Keratinocyte (primary cell): ENCODE results near the gene PLGRKT.

ENCODE experiments used
- EZH2 ChIP-seq: IDR thresholded peaks from one replicate; pipeline ENCODE4 v1.6.1; 2012; ENCODE audit warnings: inconsistent platforms, mild to moderate bottlenecking, low read length, moderate library complexity
- TF ChIP-seq, protein P1 (sequence below), 3 experiments: IDR thresholded peaks in 1 of 3; conservative IDR thresholded peaks in 1 of 3; optimal IDR thresholded peaks in 1 of 3; 2 replicates in 2 of 3; 3 replicates in 1 of 3; pipeline versions ENCODE3 to v1.5.1; 2011; ENCODE audit warnings: low read length in 3 of 3, mild to moderate bottlenecking in 3 of 3, moderate library complexity in 2 of 3, control low read depth in 1 of 3, inconsistent platforms in 1 of 3; ENCODE audit not compliant: insufficient read depth in 2 of 3; ENCODE audit errors: extremely low read depth in 1 of 3

DNA sequence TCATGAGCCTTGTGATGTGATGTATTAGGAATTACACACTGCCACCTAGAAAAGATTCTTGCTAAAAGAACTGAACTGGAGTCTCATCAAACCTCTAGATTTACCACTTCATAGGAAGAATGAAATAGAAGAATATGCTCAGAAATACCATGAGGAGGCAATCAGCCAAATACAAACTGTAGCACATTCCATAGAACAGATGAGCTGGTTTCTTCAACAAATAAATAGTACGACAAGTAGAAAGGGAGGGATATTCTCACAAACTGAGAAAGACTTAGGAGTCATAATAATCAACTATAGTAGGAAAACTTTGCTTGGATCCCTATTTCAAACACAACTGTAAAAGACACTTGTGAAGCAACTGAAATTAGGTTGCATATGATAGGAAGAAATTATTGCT is 15.4 kb downstream of the PLGRKT start:
- TF ChIP-seq, protein P1, sequence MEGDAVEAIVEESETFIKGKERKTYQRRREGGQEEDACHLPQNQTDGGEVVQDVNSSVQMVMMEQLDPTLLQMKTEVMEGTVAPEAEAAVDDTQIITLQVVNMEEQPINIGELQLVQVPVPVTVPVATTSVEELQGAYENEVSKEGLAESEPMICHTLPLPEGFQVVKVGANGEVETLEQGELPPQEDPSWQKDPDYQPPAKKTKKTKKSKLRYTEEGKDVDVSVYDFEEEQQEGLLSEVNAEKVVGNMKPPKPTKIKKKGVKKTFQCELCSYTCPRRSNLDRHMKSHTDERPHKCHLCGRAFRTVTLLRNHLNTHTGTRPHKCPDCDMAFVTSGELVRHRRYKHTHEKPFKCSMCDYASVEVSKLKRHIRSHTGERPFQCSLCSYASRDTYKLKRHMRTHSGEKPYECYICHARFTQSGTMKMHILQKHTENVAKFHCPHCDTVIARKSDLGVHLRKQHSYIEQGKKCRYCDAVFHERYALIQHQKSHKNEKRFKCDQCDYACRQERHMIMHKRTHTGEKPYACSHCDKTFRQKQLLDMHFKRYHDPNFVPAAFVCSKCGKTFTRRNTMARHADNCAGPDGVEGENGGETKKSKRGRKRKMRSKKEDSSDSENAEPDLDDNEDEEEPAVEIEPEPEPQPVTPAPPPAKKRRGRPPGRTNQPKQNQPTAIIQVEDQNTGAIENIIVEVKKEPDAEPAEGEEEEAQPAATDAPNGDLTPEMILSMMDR (optimal IDR thresholded peaks at IDR 0.05 in 1 of 3, IDR thresholded peaks at IDR 0.05 in 1 of 3, conservative IDR thresholded peaks at IDR 0.05 in 1 of 3; ENCODE audit: extremely low read depth in 1 of 3, insufficient read depth in 2 of 3, low read length in 3 of 3), result no peak
- no peak for TF ChIP-seq EZH2
